ENCODE data around the gene SLC5A1. TPM values are rescaled to one million over a fixed set of nuclear protein-coding genes. Genes with fewer than 3 reads are reported as not detected.
"Not testable (repeated sequence)": the region's sequence is repeated elsewhere in the genome, so short reads cannot be mapped to it uniquely, and the experiment has no call there.

SLC5A1 gene
- total and polyA plus RNA-seq, 4 donors, result 0.06 to 0.32 (median 0.24) TPM

GRCh38 chr22:32151641-32152040 is 108.6 kb downstream of the SLC5A1 start:
- WGBS (ENCODE audit: insufficient coverage), result 72% methylated on average over 6 of the region's 6 CpGs
- H3K9me3 ChIP-seq (ENCODE audit: control insufficient read depth, insufficient read depth, low read length); H3K36me3 ChIP-seq (ENCODE audit: control insufficient read depth, insufficient read depth, low read length); H3K4me3 ChIP-seq (ENCODE audit: low read depth, low read length); DNase-seq (ENCODE audit: low read depth in 4 of 6, low spot score in 6 of 6); H3K27ac ChIP-seq (ENCODE audit: low read depth, low read length); H3K27me3 ChIP-seq (ENCODE audit: control insufficient read depth, insufficient read depth, low read length); H3K4me1 ChIP-seq (ENCODE audit: control insufficient read depth, insufficient read depth, low read length): not testable (repeated sequence)

- H3K4me1 ChIP-seq (ENCODE audit: control insufficient read depth, insufficient read depth, low read length); H3K9me3 ChIP-seq (ENCODE audit: control insufficient read depth, insufficient read depth, low read length); H3K27ac ChIP-seq (ENCODE audit: low read depth, low read length); H3K27me3 ChIP-seq (ENCODE audit: control insufficient read depth, insufficient read depth, low read length); DNase-seq (ENCODE audit: low read depth in 4 of 6, low spot score in 6 of 6); H3K4me3 ChIP-seq (ENCODE audit: low read depth, low read length); H3K36me3 ChIP-seq (ENCODE audit: control insufficient read depth, insufficient read depth, low read length): not testable (repeated sequence)
- 83% methylated on average over 2 of the region's 4 CpGs for WGBS (ENCODE audit: insufficient coverage)
Measured at GRCh38 chr22:32154727-32155126, 111.7 kb downstream of the SLC5A1 start.

- WGBS (ENCODE audit: insufficient coverage), result no CpG with 5 or more reads among the region's 5 CpGs
- H3K4me3 ChIP-seq (ENCODE audit: low read depth, low read length); H3K36me3 ChIP-seq (ENCODE audit: control insufficient read depth, insufficient read depth, low read length); H3K9me3 ChIP-seq (ENCODE audit: control insufficient read depth, insufficient read depth, low read length); H3K27me3 ChIP-seq (ENCODE audit: control insufficient read depth, insufficient read depth, low read length); H3K27ac ChIP-seq (ENCODE audit: low read depth, low read length); DNase-seq (ENCODE audit: low read depth in 4 of 6, low spot score in 6 of 6); H3K4me1 ChIP-seq (ENCODE audit: control insufficient read depth, insufficient read depth, low read length): not testable (repeated sequence)
Measured at GRCh38 chr22:32157632-32158031, 114.6 kb downstream of the SLC5A1 start.

GRCh38 chr22:32158712-32159533 is 115.9 kb downstream of the SLC5A1 start, which contains the start of gene C22orf42:
C22orf42 (minus strand) TSS chr22:32159303; CDS start chr22:32159215, 88 bp downstream.
- Histone ChIP-seq H3K36me3 (ENCODE audit: control insufficient read depth, insufficient read depth, low read length) (no peaks in the 10 kb centered on the region), H3K9me3 (ENCODE audit: control insufficient read depth, insufficient read depth, low read length) (no peaks in the 10 kb centered on the region), H3K27me3 (ENCODE audit: control insufficient read depth, insufficient read depth, low read length) (no peaks in the 10 kb centered on the region), H3K4me3 (ENCODE audit: low read depth, low read length) (no peak within 1 kb of the TSS), H3K4me1 (ENCODE audit: control insufficient read depth, insufficient read depth, low read length) (no peaks in the 10 kb centered on the region), H3K27ac (ENCODE audit: low read depth, low read length) (no peak within 1 kb of the TSS)
- 50% methylated on average over 7 of the region's 12 CpGs for WGBS (ENCODE audit: insufficient coverage)
- DNase-seq (ENCODE audit: low read depth in 4 of 6, low spot score in 6 of 6), result peak in 3 of 6 donors; percentile 9 to 82 (median 21)

GRCh38 chr22:32160411-32160810 is 117.3 kb downstream of the SLC5A1 start:
- 89% methylated on average over 4 of the region's 5 CpGs for WGBS (ENCODE audit: insufficient coverage)
- DNase-seq (ENCODE audit: low read depth in 4 of 6, low spot score in 6 of 6); H3K27me3 ChIP-seq (ENCODE audit: control insufficient read depth, insufficient read depth, low read length); H3K36me3 ChIP-seq (ENCODE audit: control insufficient read depth, insufficient read depth, low read length); H3K27ac ChIP-seq (ENCODE audit: low read depth, low read length); H3K4me1 ChIP-seq (ENCODE audit: control insufficient read depth, insufficient read depth, low read length); H3K9me3 ChIP-seq (ENCODE audit: control insufficient read depth, insufficient read depth, low read length); H3K4me3 ChIP-seq (ENCODE audit: low read depth, low read length): not testable (repeated sequence)

Small RNA genes within 50 kb of the gene (small RNA-seq; reads per million reads assigned to genes)
- gene AP1B1P2 (ENCODE audit: low replicate concordance), result not detected

Other genes with a start within 250 kb of the SLC5A1 start
- gene YWHAH, start 98.7 kb upstream of the SLC5A1 start, total RNA-seq, result 100 to 1,000 TPM; 185 to 291 TPM
- 100 to 1,000 TPM; 565 to 578 TPM for gene YWHAH, start 98.7 kb upstream of the SLC5A1 start, polyA plus RNA-seq (ENCODE audit: insufficient read length in 2 of 2)
- gene C22orf42, start 116.0 kb downstream of the SLC5A1 start, total RNA-seq, result 1 to 10 TPM; 1.8 to 2.8 TPM
- gene C22orf42, start 116.0 kb downstream of the SLC5A1 start, polyA plus RNA-seq (ENCODE audit: insufficient read length in 2 of 2), result 1 to 10 TPM; 4.0 to 5.8 TPM
- 1 to 10 TPM in 1 of 2 donors, under 1 TPM in 1; 0.33 to 1.8 TPM for gene RFPL2, start 161.8 kb downstream of the SLC5A1 start, total RNA-seq
- gene RFPL2, start 161.8 kb downstream of the SLC5A1 start, polyA plus RNA-seq (ENCODE audit: insufficient read length in 2 of 2), result 1 to 10 TPM; 2.5 to 6.6 TPM
- gene SLC5A4, start 212.1 kb downstream of the SLC5A1 start, total RNA-seq, result 1 to 10 TPM in 1 of 2 donors, under 1 TPM in 1; 0.72 to 1.1 TPM
- gene SLC5A4, start 212.1 kb downstream of the SLC5A1 start, polyA plus RNA-seq (ENCODE audit: insufficient read length in 2 of 2), result under 1 TPM; 0.59 to 0.98 TPM

All from spinal cord (tissue), 10 donors.